HepG2 (cell line): ENCODE results near the gene CAMK2G. TPM values are rescaled to one million over a fixed set of nuclear protein-coding genes. Genes with fewer than 3 reads are reported as not detected.

Experiments used
- ATAC-seq: fragments of 200-7000 bp; cut with Tn5 transposase; 3 replicates; pipeline ENCODE4 v1.9.1; 2020; ENCODE audit warnings: mild to moderate bottlenecking, moderate library complexity
- BruUV-seq: library from RNA; stranded (reverse); fragments of 400-500 nt; replicated peaks from 2 replicates; lab custom pipeline; 2021; lab: Mats Ljungman, UMichigan
- CTCF ChIA-PET: fragments of 300-600 bp; formaldehyde crosslinking; extraction: SDS; loops from one replicate; lab custom pipeline; 2021; ENCODE audit warnings: low total read pairs, inconsistent platforms, low intra/inter-chr PET ratio; lab: Yijun Ruan, JAX
- POLR2A ChIA-PET: fragments of 350-600 bp; sonication (Branson Sonifier 250); formaldehyde crosslinking; loops from one replicate; lab custom pipeline; 2020; ENCODE audit warnings: antibody characterized with exemption, inconsistent platforms; lab: Yijun Ruan, JAX
- DNase-seq: peaks from one replicate; pipeline ENCODE4 v3.0.0-alpha.2; 2015; ENCODE audit warnings: low spot score
- FAIRE-seq: peaks from 3 replicates; lab custom pipeline; 2011; peaks lifted over from hg19 to GRCh38; lab: Jason Lieb, UNC
- H2AFZ ChIP-seq: one replicate; pipeline ENCODE4 v1.6.1; 2011; ENCODE audit warnings: low read length, inconsistent platforms
- H3K27ac ChIP-seq: fragments of 300-600 bp; 3 replicates; pipeline ENCODE4 v1.8.0; 2011; ENCODE audit warnings: mixed run types, mild to moderate bottlenecking, mixed read lengths, low read length, inconsistent platforms; ENCODE audit not compliant: insufficient read depth; ENCODE audit errors: extremely low read length
- H3K27me3 ChIP-seq, 2 experiments: fragments of 200-600 bp in 1 of 2; 2 replicates in 1 of 2; 3 replicates in 1 of 2; pipeline versions ENCODE4 v1.6.0 to v1.8.0; 2011; ENCODE audit warnings: low read length in 2 of 2, mild to moderate bottlenecking in 2 of 2, moderate library complexity in 2 of 2, inconsistent platforms in 1 of 2; ENCODE audit not compliant: insufficient read depth in 2 of 2, control insufficient read depth in 1 of 2
- H3K36me3 ChIP-seq, 2 experiments: fragments of 200-600 bp in 1 of 2; replicated peaks in 1 of 2; 2 replicates in 1 of 2; 3 replicates in 1 of 2; pipeline versions ENCODE4 v1.5.1 to v1.8.0; 2011; ENCODE audit warnings: low read length in 2 of 2, inconsistent platforms in 1 of 2; ENCODE audit not compliant: insufficient read depth in 2 of 2, control insufficient read depth in 1 of 2
- H3K4me1 ChIP-seq: 2 replicates; pipeline ENCODE4 v1.5.1; 2012; ENCODE audit warnings: low read length, inconsistent platforms; ENCODE audit not compliant: insufficient read depth
- H3K4me2 ChIP-seq: 2 replicates; pipeline ENCODE4 v1.6.0; 2011; ENCODE audit warnings: low read depth, low read length, inconsistent platforms
- H3K4me3 ChIP-seq, 3 experiments: fragments of 200-600 bp in 1 of 3; sonication (generic), shearing (Covaris generic) in 1 of 3; replicated peaks in 1 of 3; 2 replicates each; pipeline ENCODE4 v1.5.1; 2011 to 2016; ENCODE audit warnings: low read length in 3 of 3, inconsistent platforms in 2 of 3, low read depth in 2 of 3, mild to moderate bottlenecking in 2 of 3, control low read depth in 1 of 3, mixed read lengths in 1 of 3; ENCODE audit not compliant: insufficient read depth in 1 of 3
- H3K79me2 ChIP-seq: one replicate; pipeline ENCODE4 v1.6.1; 2011; ENCODE audit warnings: low read length, inconsistent platforms; ENCODE audit not compliant: insufficient read depth
- H3K9ac ChIP-seq: 2 replicates; pipeline ENCODE4 v1.6.0; 2011; ENCODE audit warnings: mild to moderate bottlenecking, low read depth, low read length, inconsistent platforms; ENCODE audit not compliant: insufficient read depth
- H3K9me3 ChIP-seq: 2 replicates; pipeline ENCODE4 v1.5.1; 2012; ENCODE audit warnings: mild to moderate bottlenecking, low read length
- H4K20me1 ChIP-seq: 2 replicates; pipeline ENCODE4 v1.6.0; 2011; ENCODE audit warnings: inconsistent platforms, mild to moderate bottlenecking, low read length, moderate library complexity; ENCODE audit not compliant: insufficient read depth
- AGO2 ChIP-seq: fragments of 200-400 bp; formaldehyde crosslinking; optimal IDR thresholded peaks from 2 replicates; pipeline ENCODE3; 2017; ENCODE audit warnings: mild to moderate bottlenecking, low read depth, low read length, moderate library complexity
- NFYC ChIP-seq: IDR thresholded peaks from 2 replicates; pipeline ENCODE4 v1.6.1; 2016; ENCODE audit warnings: missing genetic modification reagents, missing compliant biosample characterization
- PHF5A ChIP-seq: IDR thresholded peaks from one replicate; pipeline ENCODE4 v1.6.1; 2018; ENCODE audit warnings: low read depth, missing genetic modification reagents; ENCODE audit not compliant: unreplicated experiment
- POLR2A ChIP-seq, 2 experiments: IDR thresholded peaks; 2 replicates each; pipeline ENCODE4 v1.6.1; 2011; ENCODE audit warnings: low read depth in 2 of 2, low read length in 2 of 2, mild to moderate bottlenecking in 1 of 2, moderate library complexity in 1 of 2; ENCODE audit not compliant: insufficient read depth in 1 of 2
- POLR2AphosphoS2 ChIP-seq: IDR thresholded peaks from 2 replicates; pipeline ENCODE4 v1.6.1; 2011; ENCODE audit warnings: low read depth, low read length, improper control_type of control experiment
- RBFOX2 ChIP-seq: fragments of 200-400 bp; formaldehyde crosslinking; IDR thresholded peaks from 2 replicates; pipeline ENCODE4 v1.6.1; 2017; ENCODE audit warnings: low read depth, mild to moderate bottlenecking, low read length
- RBM22 ChIP-seq: fragments of 200-400 bp; formaldehyde crosslinking; optimal IDR thresholded peaks from 2 replicates; pipeline ENCODE3; 2017; ENCODE audit warnings: mild to moderate bottlenecking, low read length, moderate library complexity
- RELA ChIP-seq: sonication (generic); formaldehyde crosslinking; IDR thresholded peaks from 2 replicates; pipeline ENCODE4 v1.4.0; 2020; ENCODE audit warnings: missing genetic modification reagents
- ZNF414 ChIP-seq: sonication (generic); formaldehyde crosslinking; IDR thresholded peaks from 2 replicates; pipeline ENCODE4 v1.5.0; 2020; ENCODE audit warnings: missing genetic modification reagents
- ZNF598 ChIP-seq: sonication (generic); formaldehyde crosslinking; IDR thresholded peaks from 2 replicates; pipeline ENCODE4 v1.5.1; 2020; ENCODE audit warnings: mild to moderate bottlenecking, missing genetic modification reagents, borderline replicate concordance
- WGBS: methylation state at CpG from one replicate; pipeline ENCODE4 v1.1.6; 2017; ENCODE audit warnings: low lambda C conversion rate; 5-methylcytosine and 5-hydroxymethylcytosine counted together
- in situ Hi-C: cut with HindIII; loops from 2 replicates; pipeline ENCODE4 v1.10.0; 2017; ENCODE audit warnings: low pct_unique_long_range_greater_than_20kb; ENCODE audit not compliant: extremely low pct_ligation_motif_present
- intact Hi-C: fragments of 100-400 bp; cut with micrococcal nuclease; formaldehyde crosslinking; loops from one replicate; pipeline ENCODE4 v1.10.0; 2022; ENCODE audit not compliant: unreplicated experiment
- polyA plus RNA-seq, 8 experiments: library from polyadenylated mRNA; depleted of rRNA in 3 of 8; stranded (reverse) in 7 of 8; unstranded in 1 of 8; fragments of >200 nt; fragmentation: Illumina TruSeq in 4 of 8; extraction: Trizol in 4 of 8; gene quantifications; 2 replicates each; pipeline versions ENCODE4 v1.2.1 to v1.2.3, GENCODE V29; 2011 to 2016; ENCODE audit warnings: low read depth in 4 of 8, missing spikeins in 1 of 8, mixed read lengths in 1 of 8; ENCODE audit not compliant: insufficient read depth in 1 of 8
- total RNA-seq, 5 experiments: library from RNA; depleted of rRNA; stranded (reverse); fragments of >200 nt; fragmentation: Illumina TruSeq; extraction: Trizol; gene quantifications; 2 replicates each; pipeline ENCODE4 v1.2.3, GENCODE V29; 2016; ENCODE audit warnings: low read depth in 1 of 5

Gene CAMK2G
- total and polyA plus RNA-seq, 2 of the 13 experiments (the other 11 are each of a cell fraction or from before 2014, with no cell fraction given): 15.9 to 18.8 TPM

GRCh38 chr10:73800560-73801252 is 73.6 kb downstream of the CAMK2G start:
- WGBS: 96% methylated on average over 10 of the region's 20 CpGs
- POLR2A ChIA-PET: interaction anchor here (0.6 to 1.7 kb wide), 2 partner anchors 9 to 14 kb away, joined by 3 to 5 read pairs; no protein-coding TSS in a partner anchor
- in situ Hi-C loops: no loop called here

GRCh38 chr10:73799899-73800559 is 74.3 kb downstream of the CAMK2G start:
- DNase-seq (no peak), ATAC-seq (peak; percentile 3; the same call in 2 of the 3 replicates), FAIRE-seq (no peak)
- no TSS peak for BruUV-seq
- Histone ChIP-seq H3K4me3 (no peak overlapping the region), H3K9me3 (no peaks in the 10 kb centered on the region), H3K4me1 (no peaks in the 10 kb centered on the region), H2AFZ (no peak overlapping the region), H4K20me1 (no peaks in the 10 kb centered on the region; the same call in 1 of the 2 replicates), H3K27me3 (no peaks in the 10 kb centered on the region), H3K27ac (no peak overlapping the region), H3K9ac (no peak overlapping the region), H3K4me2 (no peak overlapping the region), H3K79me2 (no peaks in the 10 kb centered on the region), H3K36me3 (peaks cover 27 to 74% of the 10 kb centered on the region in 2 experiments)
- WGBS: 92% methylated on average over 8 of the region's 9 CpGs
- POLR2A ChIA-PET: interaction anchor here (1.7 kb wide), 1 partner anchor 14 kb away, joined by 5 read pairs; no protein-coding TSS in a partner anchor
- intact Hi-C loops (no loop called here), in situ Hi-C loops (no loop called here)
- TF ChIP-seq ZNF414 (no peak), RELA (no peak), AGO2 (peak; percentile 60), POLR2A (IDR thresholded peaks at IDR 0.05; ENCODE audit: insufficient read depth in 1 of 2, low read depth in 2 of 2, low read length in 2 of 2) (peak in 1 of 2 experiments; percentile 38; a peak in 1 of 4 replicates), NFYC (CRISPR knock-in tag) (no peak), RBM22 (peak; percentile 47), POLR2AphosphoS2 (0 out of 2 replicates have a peak, but pooled peaks have one; percentile 17)
- CTCF ChIA-PET: no interaction called here

More at GRCh38 chr10:73800560-73801252, 73.6 kb downstream of the CAMK2G start:
- DNase-seq (no peak), ATAC-seq (no peak), FAIRE-seq (no peak)
- BruUV-seq: no TSS peak
- Histone ChIP-seq H3K36me3 (peaks cover 29 to 73% of the 10 kb centered on the region in 2 experiments), H3K79me2 (no peaks in the 10 kb centered on the region), H3K9ac (no peak overlapping the region), H3K27me3 (no peaks in the 10 kb centered on the region), H3K4me3 (no peak overlapping the region), H3K4me2 (no peak overlapping the region), H3K27ac (no peak overlapping the region), H4K20me1 (no peaks in the 10 kb centered on the region; the same call in 1 of the 2 replicates), H3K9me3 (no peaks in the 10 kb centered on the region), H3K4me1 (no peaks in the 10 kb centered on the region), H2AFZ (no peak overlapping the region)
- CTCF ChIA-PET: no interaction called here
- intact Hi-C loops: no loop called here
- no peak for TF ChIP-seq PHF5A (CRISPR knock-in tag)
- TF ChIP-seq ZNF598 (CRISPR knock-in tag): no peak
- TF ChIP-seq AGO2: peak; percentile 60
- TF ChIP-seq RBFOX2: peak; percentile 41; the same call in 1 of the 2 replicates
- TF ChIP-seq POLR2AphosphoS2: 0 out of 2 replicates have a peak, but pooled peaks have one; percentile 14
